HG02840 (cell line): ENCODE data around the gene HTR4.

Experiments used
- ATAC-seq: cut with Tn5 transposase; IDR thresholded peaks from one replicate; pipeline ENCODE4 v1.9.1; 2021; ENCODE audit warnings: mild to moderate bottlenecking, moderate library complexity, moderate number of reproducible peaks; ENCODE audit not compliant: unreplicated experiment, low FRiP score

Gene HTR4

DNA sequence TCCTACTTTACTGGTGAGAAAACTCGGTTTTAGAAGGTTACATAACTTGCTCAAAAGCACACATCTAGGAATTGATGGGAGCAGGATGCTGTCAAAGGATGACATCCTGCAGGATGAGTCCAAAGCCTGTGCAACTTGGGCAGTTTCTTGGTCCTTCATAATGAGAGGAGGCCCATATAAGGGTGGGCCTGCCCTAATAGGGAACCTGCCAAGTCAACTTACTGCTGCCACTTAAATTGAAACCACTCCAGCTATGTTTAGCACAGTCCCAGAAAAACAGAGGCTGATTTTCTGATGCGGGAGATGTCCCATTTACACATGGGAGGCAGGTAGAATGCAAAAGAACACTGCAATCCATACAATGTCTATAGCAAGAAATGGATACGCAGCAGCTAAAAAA is 208.7 kb downstream of the HTR4 start:
- no peak for ATAC-seq

DNA sequence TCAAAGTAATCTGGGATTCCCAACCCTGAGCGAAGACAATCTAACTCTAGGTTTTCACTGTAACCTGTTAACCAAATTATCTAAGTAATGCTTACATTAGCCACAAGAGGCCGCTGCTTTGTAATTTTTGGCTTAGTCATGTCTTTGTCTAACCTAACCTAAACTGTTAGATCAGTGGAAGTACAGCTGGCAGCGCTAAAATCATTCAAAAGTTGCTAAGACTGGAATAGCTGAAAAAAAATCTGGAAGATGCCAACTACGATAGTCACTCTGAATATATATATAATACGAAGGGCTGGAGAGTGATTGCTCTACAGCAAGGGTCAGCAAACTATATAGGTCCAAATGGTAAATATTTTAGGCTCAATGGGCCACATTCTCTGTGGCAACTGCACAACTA is 210.3 kb downstream of the HTR4 start:
- peak; percentile 62 for ATAC-seq

DNA sequence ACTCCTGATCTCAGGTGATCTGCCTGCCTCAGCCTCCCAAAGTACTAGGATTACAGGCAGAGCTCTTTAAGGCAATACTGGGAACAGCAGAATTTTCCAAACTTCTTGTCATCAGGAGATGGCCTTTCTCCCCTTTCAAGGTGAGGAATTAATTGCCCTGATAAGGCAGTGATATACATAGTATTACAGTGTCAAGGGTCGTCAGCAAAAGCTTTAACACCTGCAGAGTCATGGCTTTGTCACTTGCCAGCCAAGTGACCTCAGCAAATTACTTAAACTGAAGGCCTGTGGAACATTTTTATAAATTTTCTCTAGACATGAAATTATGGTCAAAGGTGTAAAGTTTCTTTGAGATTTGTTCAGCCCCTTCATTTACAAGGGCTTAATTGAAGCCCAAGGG is 211.1 kb downstream of the HTR4 start:
- no peak for ATAC-seq

DNA sequence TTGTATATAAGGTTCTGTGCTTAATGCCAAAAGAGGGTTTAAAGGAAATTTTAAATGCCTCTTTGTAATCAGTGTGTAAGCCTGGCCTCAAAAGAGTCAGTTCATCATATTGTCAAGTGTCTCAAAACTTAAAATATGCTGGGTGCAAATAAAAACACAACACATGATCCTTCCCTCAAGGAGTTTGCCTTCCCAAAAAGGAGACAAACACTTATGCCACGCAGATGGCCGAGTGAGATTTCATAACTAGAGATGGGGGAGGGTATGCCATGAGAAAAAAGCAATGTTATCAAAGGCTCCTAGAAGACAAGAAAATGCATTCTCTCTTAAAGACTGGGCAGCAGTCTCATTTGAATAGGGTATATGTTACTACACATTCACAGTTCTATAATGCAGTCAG is 215.4 kb downstream of the HTR4 start:
- no peak for ATAC-seq

DNA sequence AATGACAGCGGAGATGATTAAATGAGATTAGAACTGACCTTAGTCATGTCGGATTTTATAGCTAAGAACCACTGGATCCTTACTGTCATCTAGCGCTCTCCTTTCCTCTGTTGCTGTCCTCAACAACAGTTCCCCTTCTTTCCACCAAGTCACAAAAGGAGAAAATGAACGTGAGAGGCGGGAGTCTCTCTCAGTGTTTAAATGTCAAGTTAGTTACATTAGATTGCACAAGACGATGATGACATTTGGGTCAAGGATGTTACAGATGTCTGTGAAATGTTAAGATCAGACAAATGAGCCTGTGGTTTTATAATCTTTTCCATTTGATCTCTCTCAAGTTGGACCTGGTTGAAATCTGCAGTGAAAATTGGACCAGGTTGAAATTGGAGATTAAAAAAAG is 217.1 kb downstream of the HTR4 start:
- ATAC-seq, result no peak

DNA sequence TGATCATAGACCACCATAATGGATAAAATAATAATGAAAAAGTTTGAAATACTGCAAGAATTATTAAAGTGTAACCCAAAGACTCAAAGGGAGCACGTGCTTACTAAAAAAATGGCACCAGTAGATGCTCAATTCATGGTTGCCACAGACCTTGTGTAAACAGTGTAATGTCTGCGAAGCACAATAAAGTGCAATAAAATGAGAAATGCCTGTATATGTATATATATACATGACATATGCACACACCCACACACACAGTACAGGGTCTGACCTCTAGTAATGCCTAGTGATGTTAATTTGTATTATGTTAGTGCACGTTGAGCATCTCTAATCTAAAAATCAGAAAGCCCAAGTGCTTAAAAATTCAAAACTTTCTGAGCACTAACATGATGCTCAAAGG is 218.3 kb downstream of the HTR4 start:
- no peak for ATAC-seq

DNA sequence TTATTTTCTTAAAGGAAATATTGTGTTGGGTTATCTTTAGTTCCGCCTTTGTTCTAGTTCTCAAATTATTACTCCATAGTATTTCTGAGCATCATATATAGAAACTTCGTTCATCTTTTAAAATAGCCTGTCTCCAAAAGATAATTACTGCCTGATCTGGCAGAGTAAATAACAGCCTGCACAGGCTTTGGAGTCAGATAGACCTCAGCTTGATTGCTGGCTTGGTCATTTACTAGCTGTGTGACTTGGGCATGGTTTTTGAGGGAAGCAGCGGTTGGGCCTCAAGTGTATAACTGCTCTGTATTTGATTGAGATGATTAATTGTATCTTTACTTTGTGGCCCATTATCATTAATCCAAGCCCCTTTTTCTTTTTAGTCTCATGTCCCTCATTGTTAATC is 220.5 kb downstream of the HTR4 start:
- ATAC-seq, result no peak
